H9 (cell line): ENCODE measurements around the gene BEST1. TPM values are rescaled to one million over a fixed set of nuclear protein-coding genes. Genes with fewer than 3 reads are reported as not detected.
"Not testable (repeated sequence)": the region's sequence is repeated elsewhere in the genome, so short reads cannot be mapped to it uniquely, and the experiment has no call there.

Experiments
- DNase-seq: peaks from one replicate; pipeline ENCODE4 v3.0.0-alpha.2; 2017
- H2AFZ ChIP-seq: one replicate; pipeline ENCODE4 v1.6.1; 2013; ENCODE audit warnings: mild to moderate bottlenecking, low read length, control low read depth, moderate library complexity
- H2AK5ac ChIP-seq: 2 replicates; pipeline ENCODE4 v1.6.1; 2013; ENCODE audit warnings: low read length, control low read depth, mixed read lengths; ENCODE audit not compliant: insufficient read length
- H2BK120ac ChIP-seq: one replicate; pipeline ENCODE4 v1.6.1; 2013; ENCODE audit warnings: low read depth, mild to moderate bottlenecking, low read length, control low read depth, inconsistent platforms; ENCODE audit not compliant: poor library complexity, severe bottlenecking
- H2BK12ac ChIP-seq: 2 replicates; pipeline ENCODE4 v1.6.1; 2013; ENCODE audit warnings: low read length, control low read depth, mixed read lengths, low read depth; ENCODE audit not compliant: insufficient read length
- H2BK15ac ChIP-seq: 2 replicates; pipeline ENCODE4 v1.6.1; 2013; ENCODE audit warnings: low read depth, low read length, control low read depth
- H2BK20ac ChIP-seq: one replicate; pipeline ENCODE4 v1.6.1; 2013; ENCODE audit warnings: low read depth, mild to moderate bottlenecking, low read length, control low read depth, inconsistent platforms; ENCODE audit not compliant: poor library complexity, severe bottlenecking
- H2BK5ac ChIP-seq: 2 replicates; pipeline ENCODE4 v1.6.1; 2013; ENCODE audit warnings: low read length, control low read depth, mixed read lengths; ENCODE audit not compliant: insufficient read length
- H3K14ac ChIP-seq: 2 replicates; pipeline ENCODE4 v1.6.1; 2013; ENCODE audit warnings: low read length, control low read depth; ENCODE audit not compliant: insufficient read depth
- H3K18ac ChIP-seq: 2 replicates; pipeline ENCODE4 v1.6.1; 2013; ENCODE audit warnings: low read depth, mild to moderate bottlenecking, mixed read lengths, low read length, control low read depth; ENCODE audit not compliant: insufficient read length
- H3K23ac ChIP-seq: 2 replicates; pipeline ENCODE4 v1.6.1; 2013; ENCODE audit warnings: low read length, control low read depth, mixed read lengths, low read depth; ENCODE audit not compliant: insufficient read length
- H3K23me2 ChIP-seq: 2 replicates; pipeline ENCODE4 v1.6.1; 2013; ENCODE audit warnings: low read depth, mild to moderate bottlenecking, mixed read lengths, low read length, control low read depth; ENCODE audit not compliant: insufficient read length, poor library complexity, severe bottlenecking
- H3K27ac ChIP-seq: 2 replicates; pipeline ENCODE4 v1.5.1; 2013; ENCODE audit warnings: low read length, control low read depth, mixed read lengths, low read depth; ENCODE audit not compliant: insufficient read length
- H3K27me3 ChIP-seq: 2 replicates; pipeline ENCODE4 v1.6.1; 2013; ENCODE audit warnings: low read length, control low read depth, inconsistent platforms; ENCODE audit not compliant: insufficient read depth
- H3K4ac ChIP-seq: 2 replicates; pipeline ENCODE4 v1.6.1; 2013; ENCODE audit warnings: low read depth, mild to moderate bottlenecking, control low read depth, inconsistent platforms, low read length, moderate library complexity
- H3K4me1 ChIP-seq: 2 replicates; pipeline ENCODE4 v1.6.1; 2013; ENCODE audit warnings: low read length, control low read depth, inconsistent platforms; ENCODE audit not compliant: insufficient read depth
- H3K4me2 ChIP-seq: 2 replicates; pipeline ENCODE4 v1.6.1; 2013; ENCODE audit warnings: low read length, control low read depth, mixed read lengths; ENCODE audit not compliant: insufficient read length, insufficient read depth
- H3K56ac ChIP-seq: 2 replicates; pipeline ENCODE4 v1.6.1; 2013; ENCODE audit warnings: low read depth, mild to moderate bottlenecking, mixed read lengths, low read length, control low read depth; ENCODE audit not compliant: insufficient read length
- H3K79me1 ChIP-seq: 2 replicates; pipeline ENCODE4 v1.6.1; 2013; ENCODE audit warnings: low read depth, mild to moderate bottlenecking, moderate library complexity, low read length, control low read depth, inconsistent platforms; ENCODE audit not compliant: insufficient read depth, poor library complexity, severe bottlenecking
- H3K79me2 ChIP-seq: 2 replicates; pipeline ENCODE4 v1.6.1; 2013; ENCODE audit warnings: low read length, control low read depth, inconsistent platforms; ENCODE audit not compliant: insufficient read depth
- H3K9ac ChIP-seq: 2 replicates; pipeline ENCODE4 v1.6.1; 2013; ENCODE audit warnings: low read length, control low read depth, mixed read lengths; ENCODE audit not compliant: insufficient read length; ENCODE audit errors: extremely low read depth
- H3K9me3 ChIP-seq: one replicate; pipeline ENCODE4 v1.6.1; 2013; ENCODE audit warnings: low read depth, low read length, inconsistent platforms; ENCODE audit not compliant: control insufficient read depth
- H3T11ph ChIP-seq: one replicate; pipeline ENCODE4 v1.6.1; 2013; ENCODE audit warnings: mild to moderate bottlenecking, low read length, control low read depth, inconsistent platforms
- H4K20me1 ChIP-seq: one replicate; pipeline ENCODE4 v1.6.1; 2013; ENCODE audit not compliant: control insufficient read depth, insufficient read length, insufficient read depth
- H4K5ac ChIP-seq: 2 replicates; pipeline ENCODE4 v1.6.1; 2013; ENCODE audit warnings: low read depth, mild to moderate bottlenecking, mixed read lengths, low read length, control low read depth; ENCODE audit not compliant: insufficient read length
- H4K8ac ChIP-seq: replicated peaks from 2 replicates; pipeline ENCODE4 v1.6.1; 2013; ENCODE audit warnings: low read length, control low read depth, mixed read lengths, low read depth; ENCODE audit not compliant: insufficient read length
- H4K91ac ChIP-seq: 2 replicates; pipeline ENCODE4 v1.6.1; 2013; ENCODE audit warnings: low read depth, mild to moderate bottlenecking, moderate library complexity, mixed read lengths, low read length, control low read depth; ENCODE audit not compliant: insufficient read length
- H3K27ac Mint-ChIP-seq, 3 experiments: 2 replicates in 2 of 3; 3 replicates in 1 of 3; pipeline ENCODE4 v1.8.0; 2020 to 2021; ENCODE audit warnings: mixed read lengths in 3 of 3, mild to moderate bottlenecking in 1 of 3, moderate library complexity in 1 of 3
- H3K27me3 Mint-ChIP-seq: 2 replicates; pipeline ENCODE4 v1.8.0; 2021; ENCODE audit warnings: low read depth, mild to moderate bottlenecking, moderate library complexity, mixed read lengths
- H3K36me3 Mint-ChIP-seq, 3 experiments: 2 replicates in 2 of 3; 3 replicates in 1 of 3; pipeline ENCODE4 v1.8.0; 2020 to 2021; ENCODE audit warnings: low read depth in 3 of 3, mixed read lengths in 3 of 3; ENCODE audit not compliant: insufficient read depth in 1 of 3
- H3K4me1 Mint-ChIP-seq, 2 experiments: 2 replicates each; pipeline ENCODE4 v1.8.0; 2020; ENCODE audit warnings: mixed read lengths in 2 of 2
- H3K4me3 Mint-ChIP-seq, 2 experiments: 2 replicates in 1 of 2; 3 replicates in 1 of 2; pipeline ENCODE4 v1.8.0; 2020 to 2021; ENCODE audit warnings: mild to moderate bottlenecking in 2 of 2, mixed read lengths in 2 of 2, moderate library complexity in 1 of 2
- H3K9me3 Mint-ChIP-seq, 2 experiments: 2 replicates in 1 of 2; 3 replicates in 1 of 2; pipeline ENCODE4 v1.8.0; 2020; ENCODE audit warnings: mild to moderate bottlenecking in 2 of 2, mixed read lengths in 2 of 2, moderate library complexity in 1 of 2
- CTCF ChIP-seq: fragments of 200-600 bp; sonication (generic); conservative IDR thresholded peaks from 3 replicates; pipeline ENCODE4 v1.8.0; 2021; ENCODE audit warnings: antibody characterized with exemption, mild to moderate bottlenecking
- WGBS: extraction: QIAGEN DNeasy Blood & Tissue Kit; methylation state at CpG from one replicate; pipeline ENCODE4 v1.1.7; 2013; ENCODE audit warnings: missing lambda C conversion rate, low lambda C conversion rate, mixed read lengths; ENCODE audit not compliant: insufficient read length; ENCODE audit errors: extremely low coverage; 5-methylcytosine and 5-hydroxymethylcytosine counted together
- total RNA-seq: library from RNA; stranded (reverse); gene quantifications from 2 replicates; pipeline ENCODE4 v1.2.1, GENCODE V29; 2021

Gene BEST1
- total RNA-seq, 1 experiment from 2014 or later: 0.24 TPM

GRCh38 chr11:61952882-61953281, 2.7 kb downstream of the BEST1 start:
- H3K27me3 Mint-ChIP-seq: peaks cover 31% of the 10 kb centered on the region
- H3K23me2 ChIP-seq: peaks cover 8% of the 10 kb centered on the region

GRCh38 chr11:61953632-61954031, 3.5 kb downstream of the BEST1 start:
- H3K14ac ChIP-seq, H3K36me3 Mint-ChIP-seq, H2BK12ac ChIP-seq, H3K4me1 ChIP-seq, H4K91ac ChIP-seq, H4K20me1 ChIP-seq, H3K9me3 ChIP-seq, H3K27ac Mint-ChIP-seq, H2BK5ac ChIP-seq, H3T11ph ChIP-seq, H3K79me2 ChIP-seq, DNase-seq, H3K9me3 Mint-ChIP-seq, H3K56ac ChIP-seq, H4K5ac ChIP-seq, H2BK20ac ChIP-seq, H3K9ac ChIP-seq, H3K23ac ChIP-seq, H2AK5ac ChIP-seq, H3K4ac ChIP-seq, H3K23me2 ChIP-seq, H2BK15ac ChIP-seq, H3K79me1 ChIP-seq, H2BK120ac ChIP-seq, H3K27ac ChIP-seq, H2AFZ ChIP-seq, H3K18ac ChIP-seq, H4K8ac ChIP-seq, H3K27me3 ChIP-seq, H3K4me2 ChIP-seq, H3K4me3 Mint-ChIP-seq: not testable (repeated sequence)
- Mint-ChIP-seq H3K4me1 (peaks cover 0 to 22% of the 10 kb centered on the region in 2 experiments; a peak in 3 of 4 replicates), H3K27me3 (peaks cover 31% of the 10 kb centered on the region)
- whole genome bisulfite sequencing: 100% methylated on average over 1 of the region's 5 CpGs

More at GRCh38 chr11:61952882-61953281, 2.7 kb downstream of the BEST1 start:
- H2BK12ac ChIP-seq: no peak overlapping the region
- H3T11ph ChIP-seq: no peak overlapping the region
- H3K4me1 Mint-ChIP-seq: peaks cover 0 to 22% of the 10 kb centered on the region in 2 experiments; a peak in 3 of 4 replicates
- no peaks in the 10 kb centered on the region for H4K20me1 ChIP-seq
- H2BK5ac ChIP-seq: no peak overlapping the region
- no peak overlapping the region for H3K4me3 Mint-ChIP-seq
- no CpG with 5 or more reads among the region's 3 CpGs for WGBS
- H2BK15ac ChIP-seq: no peak overlapping the region
- no peaks in the 10 kb centered on the region for H3K79me1 ChIP-seq
- H4K91ac ChIP-seq: no peak overlapping the region
- DNase-seq: no peak
- no peak overlapping the region for H3K23ac ChIP-seq
- H4K5ac ChIP-seq: no peak overlapping the region
- H2BK20ac ChIP-seq: no peak overlapping the region
- no peak for TF ChIP-seq CTCF
- no peak overlapping the region for H2BK120ac ChIP-seq
- no peaks in the 10 kb centered on the region for H3K9me3 ChIP-seq
- H3K27me3 ChIP-seq: no peaks in the 10 kb centered on the region
- no peak overlapping the region for H3K4ac ChIP-seq
- no peaks in the 10 kb centered on the region for H3K9me3 Mint-ChIP-seq
- H3K4me2 ChIP-seq: no peak overlapping the region
- no peak overlapping the region for H3K18ac ChIP-seq
- no peak overlapping the region for H3K27ac Mint-ChIP-seq
- no peak overlapping the region for H3K56ac ChIP-seq
- no peak overlapping the region for H3K27ac ChIP-seq
- H4K8ac ChIP-seq: no peak overlapping the region
- no peak overlapping the region for H2AFZ ChIP-seq
- no peak overlapping the region for H2AK5ac ChIP-seq
- no peaks in the 10 kb centered on the region for H3K79me2 ChIP-seq
- no peaks in the 10 kb centered on the region for H3K36me3 Mint-ChIP-seq
- H3K9ac ChIP-seq: no peak overlapping the region
- no peaks in the 10 kb centered on the region; the same call in 1 of the 2 replicates for H3K4me1 ChIP-seq
- H3K14ac ChIP-seq: no peak overlapping the region
